IMR-90 (cell line): Measurements from ENCODE around the gene UBE3B. TPM values are rescaled to one million over a fixed set of nuclear protein-coding genes. Genes with fewer than 3 reads are reported as not detected.

ENCODE experiments used
- ATAC-seq: fragments of 200-7000 bp; cut with Tn5 transposase; 2 replicates; pipeline ENCODE4 v1.9.1; 2020; ENCODE audit warnings: low read depth, mild to moderate bottlenecking, moderate library complexity
- BruUV-seq: library from RNA; stranded (reverse); fragments of 400-500 nt; replicated peaks from 2 replicates; lab custom pipeline; 2021; lab: Mats Ljungman, UMichigan
- CTCF ChIA-PET: fragments of 300-600 bp; formaldehyde crosslinking; extraction: SDS; loops from one replicate; lab custom pipeline; 2021; ENCODE audit warnings: antibody characterized with exemption; lab: Yijun Ruan, JAX
- POLR2A ChIA-PET: fragments of 300-600 bp; sonication (Branson Sonifier 250); formaldehyde crosslinking; loops from one replicate; lab custom pipeline; 2022; ENCODE audit warnings: antibody characterized with exemption; ENCODE audit not compliant: unreplicated experiment; lab: Charles Lee
- DNase-seq: peaks from one replicate; pipeline ENCODE4 v3.0.0; 2013
- H2AFZ ChIP-seq: replicated peaks from 2 replicates; pipeline ENCODE3; 2013; ENCODE audit warnings: low read length, mild to moderate bottlenecking; ENCODE audit not compliant: poor library complexity
- H2AK5ac ChIP-seq: 2 replicates; pipeline ENCODE4 v1.6.1; 2013; ENCODE audit warnings: low read depth, low read length, inconsistent platforms
- H2AK9ac ChIP-seq: replicated peaks from 2 replicates; pipeline ENCODE3; 2013; ENCODE audit warnings: mild to moderate bottlenecking, low read depth, low read length, moderate library complexity; ENCODE audit not compliant: poor library complexity
- H2BK120ac ChIP-seq: 2 replicates; pipeline ENCODE4 v1.6.1; 2013; ENCODE audit warnings: low read depth, low read length, inconsistent platforms
- H2BK15ac ChIP-seq: 3 replicates; pipeline ENCODE4 v1.6.1; 2013; ENCODE audit warnings: low read depth, low read length, inconsistent platforms
- H2BK20ac ChIP-seq: 2 replicates; pipeline ENCODE4 v1.6.1; 2013; ENCODE audit warnings: low read depth, mild to moderate bottlenecking, inconsistent platforms, low read length, moderate library complexity
- H2BK5ac ChIP-seq: 2 replicates; pipeline ENCODE4 v1.6.1; 2013; ENCODE audit warnings: mild to moderate bottlenecking, low read depth, low read length, inconsistent platforms; ENCODE audit not compliant: poor library complexity, severe bottlenecking
- H3K14ac ChIP-seq: replicated peaks from 2 replicates; pipeline ENCODE4 v1.6.1; 2013; ENCODE audit warnings: low read depth, low read length, inconsistent platforms
- H3K18ac ChIP-seq: 2 replicates; pipeline ENCODE4 v1.6.1; 2013; ENCODE audit warnings: low read depth, low read length, control low read depth
- H3K23ac ChIP-seq: 2 replicates; pipeline ENCODE4 v1.6.1; 2013; ENCODE audit warnings: low read depth, low read length, inconsistent platforms
- H3K27ac ChIP-seq: 2 replicates; pipeline ENCODE4 v1.5.1; 2013; ENCODE audit warnings: mild to moderate bottlenecking, control low read depth, low read length; ENCODE audit not compliant: insufficient read depth
- H3K27me3 ChIP-seq: 2 replicates; pipeline ENCODE4 v1.6.1; 2013; ENCODE audit warnings: low read length; ENCODE audit not compliant: control insufficient read depth, insufficient read depth
- H3K36me3 ChIP-seq: 2 replicates; pipeline ENCODE4 v1.6.1; 2013; ENCODE audit warnings: low read length, mixed read lengths; ENCODE audit not compliant: control insufficient read depth, insufficient read depth
- H3K4ac ChIP-seq: 2 replicates; pipeline ENCODE4 v1.6.1; 2013; ENCODE audit warnings: low read depth, low read length, inconsistent platforms
- H3K4me1 ChIP-seq: 2 replicates; pipeline ENCODE4 v1.6.1; 2013; ENCODE audit warnings: low read length, mixed read lengths; ENCODE audit not compliant: control insufficient read depth, insufficient read depth
- H3K4me2 ChIP-seq: 2 replicates; pipeline ENCODE4 v1.6.1; 2013; ENCODE audit warnings: low read depth, mild to moderate bottlenecking, control low read depth, low read length, moderate library complexity
- H3K4me3 ChIP-seq: 2 replicates; pipeline ENCODE4 v1.5.1; 2013; ENCODE audit warnings: low read depth, mild to moderate bottlenecking, control low read depth, low read length, moderate library complexity; ENCODE audit not compliant: insufficient read depth
- H3K56ac ChIP-seq: 2 replicates; pipeline ENCODE4 v1.6.1; 2013; ENCODE audit warnings: low read length, inconsistent platforms; ENCODE audit not compliant: insufficient read depth; ENCODE audit errors: extremely low read depth
- H3K79me1 ChIP-seq, 2 experiments: 2 replicates each; pipeline ENCODE4 v1.6.1; 2013; ENCODE audit warnings: low read length in 2 of 2, inconsistent platforms in 1 of 2, low read depth in 1 of 2
- H3K9ac ChIP-seq: 2 replicates; pipeline ENCODE4 v1.6.1; 2013; ENCODE audit warnings: low read depth, low read length, control low read depth
- H3K9me1 ChIP-seq: 2 replicates; pipeline ENCODE4 v1.6.1; 2013; ENCODE audit warnings: low read length, inconsistent platforms; ENCODE audit not compliant: insufficient read depth
- H3K9me3 ChIP-seq: 2 replicates; pipeline ENCODE4 v1.6.1; 2013; ENCODE audit warnings: low read length; ENCODE audit not compliant: control insufficient read depth, insufficient read depth
- H4K20me1 ChIP-seq: 2 replicates; pipeline ENCODE4 v1.6.1; 2013; ENCODE audit warnings: low read length, inconsistent platforms; ENCODE audit not compliant: insufficient read depth
- H4K5ac ChIP-seq: 2 replicates; pipeline ENCODE4 v1.6.1; 2013; ENCODE audit warnings: mild to moderate bottlenecking, low read depth, low read length, control low read depth
- H4K8ac ChIP-seq, 2 experiments: 2 replicates each; pipeline ENCODE4 v1.6.1; 2013; ENCODE audit warnings: low read depth in 2 of 2, low read length in 2 of 2, control low read depth in 1 of 2, inconsistent platforms in 1 of 2
- H4K91ac ChIP-seq: 2 replicates; pipeline ENCODE4 v1.6.1; 2013; ENCODE audit warnings: low read depth, low read length, inconsistent platforms; ENCODE audit not compliant: insufficient read depth
- BHLHE40 ChIP-seq: fragments of 150-350 bp; IDR thresholded peaks from 2 replicates; pipeline ENCODE4 v1.6.1; 2016; ENCODE audit warnings: mild to moderate bottlenecking, low read depth, low read length
- CEBPB ChIP-seq: IDR thresholded peaks from 2 replicates; pipeline ENCODE4 v1.6.1; 2012; ENCODE audit warnings: low read depth, low read length, improper control_type of control experiment
- CTCF ChIP-seq: conservative IDR thresholded peaks from 2 replicates; pipeline ENCODE4 v1.5.1; 2012; ENCODE audit warnings: mild to moderate bottlenecking, low read depth, low read length, improper control_type of control experiment
- ELK1 ChIP-seq: fragments of 150-350 bp; IDR thresholded peaks from 2 replicates; pipeline ENCODE4 v1.6.1; 2016; ENCODE audit warnings: low read depth, mild to moderate bottlenecking, low read length, moderate library complexity, borderline replicate concordance
- FOS ChIP-seq: fragments of 150-350 bp; IDR thresholded peaks from 2 replicates; pipeline ENCODE4 v1.6.1; 2016; ENCODE audit warnings: low read depth, low read length
- MAFK ChIP-seq: IDR thresholded peaks from 2 replicates; pipeline ENCODE4 v1.6.1; 2012; ENCODE audit warnings: low read depth, low read length, improper control_type of control experiment
- MAZ ChIP-seq: IDR thresholded peaks from 2 replicates; pipeline ENCODE4 v1.6.1; 2012; ENCODE audit warnings: low read depth, mild to moderate bottlenecking, low read length, improper control_type of control experiment, moderate library complexity, borderline replicate concordance
- MXI1 ChIP-seq: IDR thresholded peaks from 2 replicates; pipeline ENCODE4 v1.6.1; 2012; ENCODE audit warnings: low read depth, mild to moderate bottlenecking, low read length, moderate library complexity, borderline replicate concordance
- NFE2L2 ChIP-seq: fragments of 150-350 bp; IDR thresholded peaks from 2 replicates; pipeline ENCODE4 v1.6.1; 2016; ENCODE audit warnings: low read depth, mild to moderate bottlenecking, low read length
- POLR2A ChIP-seq: IDR thresholded peaks from 2 replicates; pipeline ENCODE4 v1.6.1; 2012; ENCODE audit warnings: mild to moderate bottlenecking, low read depth, low read length
- RCOR1 ChIP-seq: IDR thresholded peaks from 2 replicates; pipeline ENCODE4 v1.6.1; 2012; ENCODE audit warnings: mild to moderate bottlenecking, low read length, improper control_type of control experiment; ENCODE audit not compliant: insufficient replicate concordance
- RFX5 ChIP-seq: IDR thresholded peaks from 2 replicates; pipeline ENCODE4 v1.8.0; 2012; ENCODE audit warnings: low read depth, mild to moderate bottlenecking, low read length, moderate library complexity
- SMC3 ChIP-seq: fragments of 150-350 bp; IDR thresholded peaks from 2 replicates; pipeline ENCODE4 v1.6.1; 2016; ENCODE audit warnings: low read depth, mild to moderate bottlenecking, antibody characterized with exemption, low read length, moderate library complexity
- WGBS, 2 experiments: methylation state at CpG; one replicate each; pipeline versions ENCODE4 v1.1.5 to v1.1.7; 2013; ENCODE audit warnings: missing lambda C conversion rate in 2 of 2; ENCODE audit not compliant: insufficient read length in 1 of 2; ENCODE audit errors: extremely low coverage in 2 of 2; 5-methylcytosine and 5-hydroxymethylcytosine counted together
- dilution Hi-C: fragments of 300-500 bp; cut with HindIII; formaldehyde crosslinking; loops from one replicate; pipeline ENCODE4 v1.14.3; 2018; ENCODE audit warnings: low sequenced_read_pairs; ENCODE audit not compliant: unreplicated experiment
- in situ Hi-C: fragments of 300-500 bp; cut with MboI; formaldehyde crosslinking; loops from 3 replicates; pipeline ENCODE4 v1.14.3; 2019; ENCODE audit warnings: low sequenced_read_pairs, inconsistent platforms, mixed read lengths
- intact Hi-C: fragments of 100-400 bp; cut with micrococcal nuclease; formaldehyde crosslinking; loops from 2 replicates; pipeline ENCODE4 v1.10.0; 2022
- polyA plus RNA-seq, 3 experiments: library from polyadenylated mRNA; depleted of rRNA; stranded (reverse); fragments of >200 nt; gene quantifications; 2 replicates each; pipeline ENCODE4 v1.2.3, GENCODE V29; 2012; ENCODE audit warnings: low replicate concordance in 1 of 3
- total RNA-seq: library from RNA; depleted of rRNA; stranded (reverse); fragments of >200 nt; gene quantifications from 2 replicates; pipeline ENCODE4 v1.2.3, GENCODE V29; 2012

The UBE3B gene
- total and polyA plus RNA-seq, 2 of the 4 experiments (the other 2 are of a cell fraction) = 18.8 to 24.9 TPM

GRCh38 chr12:109561711-109562030 lies 84.2 kb downstream of the UBE3B start:
- H3K4me3 ChIP-seq = no peak overlapping the region
- H3K4me2 ChIP-seq = no peak overlapping the region
- WGBS, 2 experiments = 89% methylated on average over 7 of the region's 10 CpGs; no CpG with 5 or more reads in 1 of the 2 experiments
- CTCF ChIA-PET = no interaction called here
- H2BK20ac ChIP-seq = no peak overlapping the region
- H4K20me1 ChIP-seq = no peaks in the 10 kb centered on the region
- no peak overlapping the region for H3K56ac ChIP-seq
- intact Hi-C loops (no loop called here), in situ Hi-C loops (no loop called here), dilution Hi-C loops (no loop called here)
- no peak overlapping the region for H3K27ac ChIP-seq
- no peak overlapping the region for H4K8ac ChIP-seq
- H2AFZ ChIP-seq = no peak overlapping the region
- BruUV-seq = no TSS peak
- no peak overlapping the region; the same call in 2 of the 3 replicates for H2BK15ac ChIP-seq
- H3K36me3 ChIP-seq = 0 out of 2 replicates have a peak, but pooled peaks cover 1% of the 10 kb centered on the region
- 0 out of 2 replicates have a peak, but pooled peaks cover 2% of the 10 kb centered on the region for H3K9me3 ChIP-seq
- no peak overlapping the region for H3K23ac ChIP-seq
- DNase-seq = no peak
- no peak overlapping the region for H2AK5ac ChIP-seq
- no peaks in the 10 kb centered on the region for H3K4me1 ChIP-seq
- POLR2A ChIA-PET = no interaction called here
- TF ChIP-seq CTCF (no peak), MAFK (no peak), MAZ (no peak), ELK1 (no peak), POLR2A (no peak), RFX5 (no peak), RCOR1 (no peak), FOS (no peak), SMC3 (no peak), NFE2L2 (no peak), CEBPB (no peak), MXI1 (no peak), BHLHE40 (no peak)
- ATAC-seq = no peak
- no peaks in the 10 kb centered on the region for H3K79me1 ChIP-seq
- H3K27me3 ChIP-seq = no peaks in the 10 kb centered on the region
- no peaks in the 10 kb centered on the region for H3K9me1 ChIP-seq
- H2AK9ac ChIP-seq = no peak overlapping the region
- H2BK5ac ChIP-seq = no peak overlapping the region
- no peak overlapping the region for H4K5ac ChIP-seq
- H3K4ac ChIP-seq = no peak overlapping the region
- H3K9ac ChIP-seq = no peak overlapping the region
- H3K18ac ChIP-seq = no peak overlapping the region
- no peak overlapping the region for H3K14ac ChIP-seq
- no peak overlapping the region for H4K91ac ChIP-seq
- no peak overlapping the region for H2BK120ac ChIP-seq
